GM12865 (cell line): ENCODE data around the gene RAP1B.

Experiments used
- DNase-seq: peaks from one replicate; pipeline ENCODE4 v3.0.0; 2010; ENCODE audit warnings: low read depth
- H3K4me3 ChIP-seq: 2 replicates; pipeline ENCODE4 v1.5.1; 2011; ENCODE audit warnings: mild to moderate bottlenecking, low read depth, low read length, control low read depth
- CTCF ChIP-seq: IDR thresholded peaks from 2 replicates; pipeline ENCODE4 v1.5.1; 2011; ENCODE audit warnings: low read length, control low read depth, low read depth, inconsistent platforms; ENCODE audit not compliant: insufficient read depth; ENCODE audit errors: missing control alignments

RAP1B gene

DNA sequence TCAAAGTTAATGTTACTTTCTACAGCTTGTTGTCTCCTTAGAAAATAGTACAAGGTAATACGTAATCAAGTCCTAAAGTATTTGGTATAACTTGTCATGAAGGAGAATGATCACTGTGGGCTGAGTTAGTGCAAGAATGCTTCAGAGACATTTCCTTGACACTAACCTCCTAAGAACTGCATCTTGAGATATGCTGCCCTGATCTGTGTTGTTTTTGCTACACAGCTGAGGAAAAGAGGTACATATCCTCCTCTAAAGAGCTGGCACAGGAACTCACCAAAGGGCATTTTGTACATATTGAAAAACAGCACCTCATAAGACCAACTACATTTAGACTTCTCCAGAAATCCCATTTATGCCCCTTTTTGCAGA, 28.7 kb downstream of the RAP1B start:
- H3K4me3 ChIP-seq: no peak overlapping the region
- TF ChIP-seq CTCF: no peak
- no peak for DNase-seq

DNA sequence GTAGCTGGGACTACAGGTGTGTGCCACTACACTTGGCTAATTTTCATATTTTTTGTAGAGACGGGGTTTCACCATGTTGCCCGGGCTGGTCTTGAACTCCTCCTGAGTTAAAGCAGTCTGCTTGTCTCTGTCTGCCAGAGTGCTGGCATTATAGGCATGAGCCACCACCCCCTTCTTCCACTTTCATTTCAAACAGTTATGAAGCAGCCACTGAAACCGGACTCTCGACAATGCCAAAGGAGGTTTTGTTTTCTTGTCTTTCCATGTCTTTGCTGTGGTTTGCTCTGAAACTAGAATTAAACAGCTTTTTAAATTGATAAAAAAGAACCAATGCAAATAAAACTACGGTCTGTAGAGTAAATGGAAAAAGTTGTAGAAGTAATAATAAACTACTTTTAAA, 30.4 kb downstream of the RAP1B start:
- no peak for TF ChIP-seq CTCF
- peak; percentile 88 for DNase-seq
- H3K4me3 ChIP-seq: no peak overlapping the region; the same call in none of the 2 replicates

DNA sequence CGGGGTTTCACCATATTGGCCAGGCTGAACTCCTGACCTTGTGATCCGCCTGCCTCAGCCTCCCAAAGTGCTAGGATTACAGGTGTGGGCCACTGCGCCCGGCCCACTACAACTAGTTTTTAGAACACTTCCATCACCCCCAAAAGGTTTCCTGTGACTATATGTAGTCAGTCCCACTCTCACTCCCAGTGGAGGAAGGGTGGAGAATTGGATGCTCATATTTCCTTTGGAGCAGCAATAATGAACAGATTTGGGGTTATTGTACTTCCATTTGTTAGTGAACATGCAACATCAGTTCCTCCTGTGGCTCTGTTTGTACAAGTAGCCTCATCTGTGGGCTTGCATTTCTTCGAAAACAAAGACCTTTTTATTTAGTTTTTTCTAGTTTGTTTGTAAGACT, 35.8 kb downstream of the RAP1B start:
- no peak for DNase-seq
- TF ChIP-seq CTCF: no peak
- H3K4me3 ChIP-seq: no peak overlapping the region

- no peak for DNase-seq
- H3K4me3 ChIP-seq: no peak overlapping the region
- no peak for TF ChIP-seq CTCF
Observed at GRCh38 chr12:68647507-68647906, 36.8 kb downstream of the RAP1B start.

DNA sequence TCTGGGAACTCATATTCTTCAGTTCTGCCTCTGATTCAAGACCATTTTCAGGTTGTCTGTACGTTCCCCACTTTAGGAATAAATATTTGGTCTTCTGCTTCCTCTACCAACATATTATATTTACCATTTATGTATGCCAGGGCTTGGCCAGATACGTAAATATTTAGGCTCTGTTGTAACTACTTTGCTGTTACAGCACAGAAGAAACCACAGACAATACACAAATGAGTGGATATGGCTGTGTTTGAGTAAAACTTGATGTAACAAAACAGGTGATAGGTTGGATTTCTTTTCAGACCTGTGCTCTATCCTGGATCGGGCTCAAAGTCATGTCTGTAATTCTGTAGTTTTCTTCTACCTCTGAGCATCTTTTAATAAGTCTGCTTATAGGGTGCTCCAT, 37.5 kb downstream of the RAP1B start:
- H3K4me3 ChIP-seq: no peak overlapping the region
- TF ChIP-seq CTCF: no peak
- DNase-seq: peak; percentile 53

DNA sequence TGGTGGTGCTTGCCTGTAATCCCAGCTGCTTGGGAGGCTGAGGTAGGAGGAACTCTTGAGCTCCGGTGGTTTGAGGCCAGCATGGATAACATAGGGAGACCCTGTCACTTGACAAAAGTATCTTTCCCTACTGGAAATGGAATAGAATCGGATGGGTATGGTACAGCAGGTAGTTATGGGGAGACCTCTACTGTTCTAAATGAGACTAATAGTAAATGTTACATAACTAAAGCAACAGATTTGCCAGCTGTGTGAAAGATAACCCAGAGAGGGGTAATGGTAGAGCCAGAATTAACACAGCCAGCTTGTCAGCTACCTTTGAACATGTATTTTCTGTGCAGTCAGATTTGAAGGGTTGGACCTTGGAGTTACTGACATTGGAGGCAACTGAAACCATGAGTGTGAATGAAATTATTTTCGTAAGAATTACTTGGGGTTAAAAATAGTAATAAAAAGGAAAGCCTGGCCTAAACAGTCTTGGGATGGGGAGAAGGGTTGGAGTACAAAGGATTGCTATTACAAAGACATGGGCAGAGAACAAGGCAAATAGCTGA, 54.4 kb downstream of the RAP1B start:
- H3K4me3 ChIP-seq: no peak overlapping the region
- TF ChIP-seq CTCF: no peak
- DNase-seq: no peak

DNA sequence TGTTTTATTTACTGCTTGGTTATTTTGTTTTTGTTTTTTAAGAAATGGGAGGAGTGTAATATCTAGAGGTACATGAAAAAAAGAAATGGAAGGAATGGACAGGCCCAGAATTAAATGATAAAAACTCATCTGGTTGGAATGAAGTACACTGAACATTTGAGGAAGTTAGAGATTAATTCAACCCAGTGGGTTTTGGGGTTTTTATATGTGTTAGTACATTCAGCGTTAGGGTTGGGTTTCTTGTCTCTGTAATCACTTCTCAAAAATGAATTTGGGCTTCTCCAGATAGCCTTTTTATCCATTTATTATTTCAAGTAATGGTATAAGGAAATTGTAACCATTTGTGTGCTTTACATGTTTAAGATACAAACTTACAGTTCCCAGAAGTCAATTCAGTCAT, 56.6 kb downstream of the RAP1B start:
- no peak overlapping the region for H3K4me3 ChIP-seq
- no peak for TF ChIP-seq CTCF
- DNase-seq: no peak
